IPS-18c (cell line): ENCODE results near the gene FYB1.

Experiments used
- H3K4me3 ChIP-seq: 2 replicates; pipeline ENCODE4 v1.7.0; 2013; ENCODE audit warnings: low read depth, mild to moderate bottlenecking, low read length, moderate library complexity; ENCODE audit not compliant: insufficient read depth
- H3K9me3 ChIP-seq: one replicate; pipeline ENCODE4 v1.6.1; 2013; ENCODE audit warnings: mild to moderate bottlenecking, low read length, moderate library complexity; ENCODE audit not compliant: control insufficient read depth, insufficient read depth

FYB1 gene

GRCh38 chr5:39156082-39156481, 63.3 kb downstream of the FYB1 start:
- Histone ChIP-seq H3K4me3 (no peak overlapping the region), H3K9me3 (peaks cover 2% of the 10 kb centered on the region)

GRCh38 chr5:39151745-39152144, 67.6 kb downstream of the FYB1 start:
- Histone ChIP-seq H3K9me3 (no peaks in the 10 kb centered on the region), H3K4me3 (no peak overlapping the region)

GRCh38 chr5:39149966-39150365, 69.4 kb downstream of the FYB1 start:
- Histone ChIP-seq H3K4me3 (no peak overlapping the region), H3K9me3 (no peaks in the 10 kb centered on the region)

- H3K9me3 ChIP-seq = no peaks in the 10 kb centered on the region
- H3K4me3 ChIP-seq = no peak overlapping the region
These were observed 70.3 kb downstream of the FYB1 start for GRCh38 chr5:39148983-39149534.

GRCh38 chr5:39146831-39147540, 72.4 kb downstream of the FYB1 start:
- H3K4me3 ChIP-seq = no peak overlapping the region
- H3K9me3 ChIP-seq = no peaks in the 10 kb centered on the region

- H3K4me3 ChIP-seq = no peak overlapping the region
- no peaks in the 10 kb centered on the region for H3K9me3 ChIP-seq
These were observed 76.1 kb downstream of the FYB1 start for GRCh38 chr5:39143151-39143860.

- H3K9me3 ChIP-seq = no peaks in the 10 kb centered on the region
- H3K4me3 ChIP-seq = no peak overlapping the region
These were observed 78.7 kb downstream of the FYB1 start for GRCh38 chr5:39140558-39141168.

- H3K9me3 ChIP-seq = no peaks in the 10 kb centered on the region
- no peak overlapping the region for H3K4me3 ChIP-seq
These were observed 80.5 kb downstream of the FYB1 start for GRCh38 chr5:39138892-39139291.

GRCh38 chr5:39137819-39138451, 81.4 kb downstream of the FYB1 start:
- H3K9me3 ChIP-seq = no peaks in the 10 kb centered on the region
- no peak overlapping the region for H3K4me3 ChIP-seq

- no peak overlapping the region for H3K4me3 ChIP-seq
- no peaks in the 10 kb centered on the region for H3K9me3 ChIP-seq
These were observed 82.0 kb downstream of the FYB1 start for GRCh38 chr5:39137391-39137790.

GRCh38 chr5:39132792-39133191, 86.6 kb downstream of the FYB1 start:
- Histone ChIP-seq H3K4me3 (no peak overlapping the region), H3K9me3 (no peaks in the 10 kb centered on the region)

GRCh38 chr5:39132128-39132447, 87.3 kb downstream of the FYB1 start:
- H3K9me3 ChIP-seq = no peaks in the 10 kb centered on the region
- no peak overlapping the region for H3K4me3 ChIP-seq

GRCh38 chr5:39131210-39132127, 87.9 kb downstream of the FYB1 start:
- H3K9me3 ChIP-seq = no peaks in the 10 kb centered on the region
- no peak overlapping the region for H3K4me3 ChIP-seq

- no peak overlapping the region for H3K4me3 ChIP-seq
- no peaks in the 10 kb centered on the region for H3K9me3 ChIP-seq
These were observed 88.6 kb downstream of the FYB1 start for GRCh38 chr5:39130716-39131115.

- no peak overlapping the region for H3K4me3 ChIP-seq
- no peaks in the 10 kb centered on the region for H3K9me3 ChIP-seq
These were observed 97.4 kb downstream of the FYB1 start for GRCh38 chr5:39121922-39122321.

GRCh38 chr5:39121315-39121714, 98.0 kb downstream of the FYB1 start:
- H3K4me3 ChIP-seq = no peak overlapping the region

GRCh38 chr5:39120052-39120420, 99.3 kb downstream of the FYB1 start:
- no peaks in the 10 kb centered on the region for H3K9me3 ChIP-seq
- no peak overlapping the region for H3K4me3 ChIP-seq

More at GRCh38 chr5:39121315-39121714, 98.0 kb downstream of the FYB1 start:
- H3K9me3 ChIP-seq = no peaks in the 10 kb centered on the region
